Measurements from ENCODE around the gene ZRANB2. TPM values are rescaled to one million over a fixed set of nuclear protein-coding genes. Genes with fewer than 3 reads are reported as not detected.

Gene ZRANB2
- polyA plus RNA-seq, 2 of the 4 experiments (the other 2 are of a cell fraction) = 47.9 to 87.6 TPM

- POLR2A ChIA-PET = no interaction called here
- FAIRE-seq = no peak
- Histone ChIP-seq H3K4me1 (no peaks in the 10 kb centered on the region), H3K9me3 (no peaks in the 10 kb centered on the region), H3K4me3 (no peak overlapping the region), H3K27ac (no peak overlapping the region), H3K4me2 (no peak overlapping the region)
- WGBS (ENCODE audit: missing lambda C conversion rate) = 11% methylated on average over 8 of the region's 8 CpGs
- CTCF ChIA-PET = interaction anchor here (1.0 kb wide), 1 partner anchor 12 kb away, joined by 3 read pairs; no protein-coding TSS in a partner anchor
- TF ChIP-seq KDM1A (IDR thresholded peaks at IDR 0.05; ENCODE audit: low read depth) (no peak), FOXS1 (CRISPR knock-in tag; IDR thresholded peaks at IDR 0.05) (no peak), CBX2 (IDR thresholded peaks at IDR 0.05; ENCODE audit: borderline replicate concordance, low read depth) (no peak), TP53 (CRISPR knock-in tag; IDR thresholded peaks at IDR 0.05) (no peak), TFCP2L1 (CRISPR knock-in tag; IDR thresholded peaks at IDR 0.05) (no peak), CHD4 (IDR thresholded peaks at IDR 0.05; ENCODE audit: borderline replicate concordance) (no peak), REST (IDR thresholded peaks at IDR 0.05) (no peak), ZSCAN20 (CRISPR knock-in tag; IDR thresholded peaks at IDR 0.05) (no peak), JUN (IDR thresholded peaks at IDR 0.05) (no peak), CEBPB (IDR thresholded peaks at IDR 0.05) (no peak), CHD2 (IDR thresholded peaks at IDR 0.05; ENCODE audit: low read length, partially characterized antibody) (no peak)
- TF ChIP-seq, protein P1, sequence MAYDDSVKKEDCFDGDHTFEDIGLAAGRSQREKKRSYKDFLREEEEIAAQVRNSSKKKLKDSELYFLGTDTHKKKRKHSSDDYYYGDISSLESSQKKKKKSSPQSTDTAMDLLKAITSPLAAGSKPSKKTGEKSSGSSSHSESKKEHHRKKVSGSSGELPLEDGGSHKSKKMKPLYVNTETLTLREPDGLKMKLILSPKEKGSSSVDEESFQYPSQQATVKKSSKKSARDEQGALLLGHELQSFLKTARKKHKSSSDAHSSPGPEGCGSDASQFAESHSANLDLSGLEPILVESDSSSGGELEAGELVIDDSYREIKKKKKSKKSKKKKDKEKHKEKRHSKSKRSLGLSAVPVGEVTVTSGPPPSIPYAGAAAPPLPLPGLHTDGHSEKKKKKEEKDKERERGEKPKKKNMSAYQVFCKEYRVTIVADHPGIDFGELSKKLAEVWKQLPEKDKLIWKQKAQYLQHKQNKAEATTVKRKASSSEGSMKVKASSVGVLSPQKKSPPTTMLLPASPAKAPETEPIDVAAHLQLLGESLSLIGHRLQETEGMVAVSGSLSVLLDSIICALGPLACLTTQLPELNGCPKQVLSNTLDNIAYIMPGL (CRISPR knock-in tag; IDR thresholded peaks at IDR 0.05; ENCODE audit: borderline replicate concordance) = no peak
- TF ChIP-seq, protein P2, sequence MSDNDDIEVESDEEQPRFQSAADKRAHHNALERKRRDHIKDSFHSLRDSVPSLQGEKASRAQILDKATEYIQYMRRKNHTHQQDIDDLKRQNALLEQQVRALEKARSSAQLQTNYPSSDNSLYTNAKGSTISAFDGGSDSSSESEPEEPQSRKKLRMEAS (IDR thresholded peaks at IDR 0.05) = no peak
- no peak for ATAC-seq
- no peak for DNase-seq (ENCODE audit: low read depth in 1 of 2, low spot score in 1 of 2)
Measured at GRCh38 chr1:71106658-71107322, 26.0 kb upstream of the ZRANB2 start.

DNA sequence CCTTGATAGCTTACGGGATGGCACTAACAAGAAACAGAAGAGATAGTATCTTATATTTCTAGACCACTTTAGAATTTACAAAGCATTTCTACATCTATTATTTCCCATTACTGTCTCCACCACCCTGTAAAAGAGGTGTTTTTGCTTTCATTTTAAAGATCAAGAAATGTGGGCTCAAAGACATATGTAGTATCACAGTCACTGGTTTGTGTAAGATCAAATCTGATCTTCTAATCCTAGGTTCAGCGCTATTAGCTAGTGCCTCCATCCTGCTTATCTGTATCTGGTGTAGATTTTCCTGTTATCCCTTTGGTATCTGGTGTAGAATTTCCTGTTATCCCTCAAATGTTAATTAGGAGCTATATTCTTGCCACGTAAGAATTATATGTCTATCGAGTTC is 23.6 kb upstream of the ZRANB2 start:
- Histone ChIP-seq H3K9me3 (no peaks in the 10 kb centered on the region), H3K4me2 (no peak overlapping the region), H3K27ac (no peak overlapping the region), H3K4me3 (no peak overlapping the region), H3K4me1 (no peaks in the 10 kb centered on the region)
- TF ChIP-seq ZC3H11A (IDR thresholded peaks at IDR 0.05) (no peak), CHD2 (IDR thresholded peaks at IDR 0.05; ENCODE audit: low read length, partially characterized antibody) (no peak), EHF (CRISPR knock-in tag; IDR thresholded peaks at IDR 0.05) (no peak), FOSB (CRISPR knock-in tag; IDR thresholded peaks at IDR 0.05) (no peak), MAFK (IDR thresholded peaks at IDR 0.05; ENCODE audit: partially characterized antibody) (no peak), NPAS2 (CRISPR knock-in tag; IDR thresholded peaks at IDR 0.05; ENCODE audit: borderline replicate concordance) (no peak), HEYL (CRISPR knock-in tag; IDR thresholded peaks at IDR 0.05) (no peak), BCL3 (IDR thresholded peaks at IDR 0.05) (no peak), HOXB5 (CRISPR knock-in tag; IDR thresholded peaks at IDR 0.05) (no peak), EP300 (IDR thresholded peaks at IDR 0.05) (no peak), TFCP2L1 (CRISPR knock-in tag; IDR thresholded peaks at IDR 0.05) (no peak), SMC3 (IDR thresholded peaks at IDR 0.05) (no peak)
- TF ChIP-seq, protein P2 (IDR thresholded peaks at IDR 0.05) = no peak
- ChIA-PET CTCF (interaction anchor here (1.1 kb wide), 1 partner anchor 11 kb away, joined by 4 read pairs; no protein-coding TSS in a partner anchor), POLR2A (no interaction called here)
- DNase-seq (ENCODE audit: low read depth in 1 of 2, low spot score in 1 of 2) (no peak), ATAC-seq (no peak), FAIRE-seq (no peak)
- 51% methylated on average over 4 of the region's 4 CpGs for WGBS (ENCODE audit: missing lambda C conversion rate)
